IgD-negative memory B cell (primary cell): Measurements from ENCODE around the gene SLC26A3. TPM values are rescaled to one million over a fixed set of nuclear protein-coding genes. Genes with fewer than 3 reads are reported as not detected.

Source experiments
- H3K27ac Mint-ChIP-seq, 3 donors: one replicate each; pipeline ENCODE4 v1.8.0; 2020 to 2022; ENCODE audit warnings: mild to moderate bottlenecking in 3 of 3, mixed read lengths in 3 of 3, moderate library complexity in 1 of 3
- H3K27me3 Mint-ChIP-seq: one replicate; pipeline ENCODE4 v1.8.0; 2021; ENCODE audit warnings: mixed read lengths
- H3K36me3 Mint-ChIP-seq: one replicate; pipeline ENCODE4 v1.8.0; 2020; ENCODE audit warnings: mild to moderate bottlenecking, mixed read lengths
- H3K4me1 Mint-ChIP-seq, 3 donors: one replicate each; pipeline ENCODE4 v1.8.0; 2020 to 2022; ENCODE audit warnings: mixed read lengths in 3 of 3, mild to moderate bottlenecking in 1 of 3
- H3K4me3 Mint-ChIP-seq, 4 donors: one replicate each; pipeline ENCODE4 v1.8.0; 2020 to 2022; ENCODE audit warnings: mild to moderate bottlenecking in 4 of 4, mixed read lengths in 4 of 4, moderate library complexity in 3 of 4
- H3K9me3 Mint-ChIP-seq, 3 donors: one replicate each; pipeline ENCODE4 v1.8.0; 2020 to 2021; ENCODE audit warnings: mixed read lengths in 3 of 3, mild to moderate bottlenecking in 1 of 3
- polyA plus RNA-seq: library from polyadenylated mRNA; unstranded; fragments of 300-500 nt; fragmentation: Illumina TruSeq; gene quantifications from one replicate; pipeline ENCODE4 v1.2.3, GENCODE V29; 2021

SLC26A3 gene
- polyA plus RNA-seq, 1 donor from 2014 or later = not detected

GRCh38 chr7:107744345-107744750 lies 58.7 kb downstream of the SLC26A3 start:
- H3K36me3 Mint-ChIP-seq = no peaks in the 10 kb centered on the region
- H3K9me3 Mint-ChIP-seq = no peaks in the 10 kb centered on the region
- H3K4me1 Mint-ChIP-seq = peaks cover 41 to 47% (median 42%) of the 10 kb centered on the region in 3 donors
- H3K4me3 Mint-ChIP-seq = peak overlapping the region; percentile 97 to 100 (median 98)
- no peaks in the 10 kb centered on the region for H3K27me3 Mint-ChIP-seq
- H3K27ac Mint-ChIP-seq = peak overlapping the region; percentile 96 to 100 (median 97)

- peaks cover 40 to 43% (median 40%) of the 10 kb centered on the region in 3 donors for H3K4me1 Mint-ChIP-seq
- no peaks in the 10 kb centered on the region for H3K9me3 Mint-ChIP-seq
- H3K27me3 Mint-ChIP-seq = no peaks in the 10 kb centered on the region
- H3K4me3 Mint-ChIP-seq = peak within 1 kb of the TSS; percentile 97 to 100 (median 98)
- H3K36me3 Mint-ChIP-seq = no peaks in the 10 kb centered on the region
- peak within 1 kb of the TSS; percentile 96 to 100 (median 97) for H3K27ac Mint-ChIP-seq
Observed at GRCh38 chr7:107743567-107744344, 59.3 kb downstream of the SLC26A3 start, which contains the start of gene CBLL1. TSS of gene CBLL1 (plus strand) at chr7:107744142. CDS start at chr7:107744164, 22 bp downstream.

- peak overlapping the region; percentile 96 to 100 (median 97) for H3K27ac Mint-ChIP-seq
- no peaks in the 10 kb centered on the region for H3K9me3 Mint-ChIP-seq
- H3K36me3 Mint-ChIP-seq = no peaks in the 10 kb centered on the region
- H3K4me1 Mint-ChIP-seq = peaks cover 34 to 39% (median 36%) of the 10 kb centered on the region in 3 donors
- H3K27me3 Mint-ChIP-seq = no peaks in the 10 kb centered on the region
- H3K4me3 Mint-ChIP-seq = peak overlapping the region; percentile 97 to 100 (median 98)
Observed at GRCh38 chr7:107742678-107743566, 60.1 kb downstream of the SLC26A3 start.

- Mint-ChIP-seq H3K9me3 (no peaks in the 10 kb centered on the region), H3K4me3 (no peak overlapping the region), H3K4me1 (peaks cover 0 to 1% (median 0%) of the 10 kb centered on the region in 3 donors), H3K27me3 (peaks cover 2% of the 10 kb centered on the region), H3K27ac (peak overlapping the region in 1 of 3 donors; percentile 18), H3K36me3 (no peaks in the 10 kb centered on the region)
Observed at GRCh38 chr7:107728276-107728675, 74.7 kb downstream of the SLC26A3 start.

DNA sequence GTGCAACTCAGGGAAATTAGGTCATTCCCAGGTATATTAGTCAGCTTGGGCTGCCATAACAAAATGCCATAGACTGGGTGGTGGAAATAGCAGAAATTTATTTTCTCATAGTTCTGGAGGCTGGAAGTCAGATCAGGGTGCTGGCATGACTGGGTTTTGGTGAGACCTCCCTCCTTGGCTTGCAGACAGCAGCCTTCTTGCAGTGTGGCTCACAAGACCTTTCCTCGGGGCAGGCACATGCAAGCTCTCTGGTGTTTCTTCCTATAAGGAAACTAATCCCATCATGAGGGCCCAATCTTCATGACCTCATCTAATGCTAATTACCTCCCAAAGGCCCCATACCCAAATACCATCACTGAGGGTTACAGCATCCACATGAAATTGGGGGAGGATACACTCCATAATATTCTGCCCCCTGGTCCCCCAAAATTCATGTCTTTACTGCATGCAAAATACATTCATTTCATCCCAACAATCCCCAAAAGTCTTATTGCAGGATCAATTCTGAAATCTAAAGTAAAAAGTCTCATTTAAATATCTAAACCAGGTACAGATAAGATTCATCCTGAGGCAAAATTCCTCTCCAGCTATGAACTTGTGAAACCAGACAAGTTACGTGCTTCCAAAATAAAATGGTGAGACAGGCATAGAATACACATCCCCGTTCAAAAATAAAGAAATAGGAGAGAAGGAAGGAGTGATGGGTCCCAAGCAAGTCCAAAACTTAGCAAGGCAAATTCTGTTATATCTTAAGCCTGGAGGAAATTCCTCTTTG lies 76.5 kb downstream of the SLC26A3 start:
- Mint-ChIP-seq H3K9me3 (no peaks in the 10 kb centered on the region), H3K36me3 (no peaks in the 10 kb centered on the region), H3K4me3 (no peak overlapping the region), H3K27me3 (peaks cover 2% of the 10 kb centered on the region), H3K27ac (peak overlapping the region in 1 of 3 donors; percentile 34), H3K4me1 (peaks cover 0 to 1% (median 0%) of the 10 kb centered on the region in 3 donors)

GRCh38 chr7:107725138-107725740 lies 77.8 kb downstream of the SLC26A3 start:
- H3K4me3 Mint-ChIP-seq = no peak overlapping the region
- peaks cover 0 to 1% (median 0%) of the 10 kb centered on the region in 3 donors for H3K4me1 Mint-ChIP-seq
- H3K27ac Mint-ChIP-seq = no peak overlapping the region
- H3K36me3 Mint-ChIP-seq = no peaks in the 10 kb centered on the region
- peaks cover 2% of the 10 kb centered on the region for H3K27me3 Mint-ChIP-seq
- no peaks in the 10 kb centered on the region for H3K9me3 Mint-ChIP-seq

DNA sequence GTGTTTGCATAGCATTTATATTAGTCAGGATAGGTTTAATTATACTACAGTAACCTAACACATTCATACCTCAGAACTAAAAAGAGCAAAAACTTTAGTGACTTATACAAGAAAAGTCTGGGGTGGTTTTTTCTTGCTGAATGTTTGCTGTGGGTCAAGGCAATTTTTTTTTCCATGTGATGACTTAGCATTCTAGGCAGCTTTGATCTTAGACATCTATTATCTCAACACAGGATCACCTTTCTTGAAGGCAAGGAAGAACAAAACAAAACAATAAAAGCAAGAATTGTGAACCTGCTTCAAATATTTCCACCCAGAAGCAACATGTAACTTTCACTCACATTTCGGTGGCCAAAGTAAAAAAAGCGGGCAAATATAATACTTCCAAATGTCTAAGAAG lies 79.8 kb downstream of the SLC26A3 start:
- Mint-ChIP-seq H3K9me3 (no peaks in the 10 kb centered on the region), H3K4me3 (no peak overlapping the region), H3K27me3 (no peaks in the 10 kb centered on the region), H3K27ac (no peak overlapping the region), H3K36me3 (no peaks in the 10 kb centered on the region), H3K4me1 (peaks cover 0 to 1% (median 0%) of the 10 kb centered on the region in 3 donors)

- H3K9me3 Mint-ChIP-seq = no peaks in the 10 kb centered on the region
- no peaks in the 10 kb centered on the region for H3K27me3 Mint-ChIP-seq
- H3K36me3 Mint-ChIP-seq = no peaks in the 10 kb centered on the region
- peaks cover 0 to 1% (median 0%) of the 10 kb centered on the region in 3 donors for H3K4me1 Mint-ChIP-seq
- H3K27ac Mint-ChIP-seq = no peak overlapping the region
- H3K4me3 Mint-ChIP-seq = no peak overlapping the region
Observed at GRCh38 chr7:107721286-107721685, 81.7 kb downstream of the SLC26A3 start.

DNA sequence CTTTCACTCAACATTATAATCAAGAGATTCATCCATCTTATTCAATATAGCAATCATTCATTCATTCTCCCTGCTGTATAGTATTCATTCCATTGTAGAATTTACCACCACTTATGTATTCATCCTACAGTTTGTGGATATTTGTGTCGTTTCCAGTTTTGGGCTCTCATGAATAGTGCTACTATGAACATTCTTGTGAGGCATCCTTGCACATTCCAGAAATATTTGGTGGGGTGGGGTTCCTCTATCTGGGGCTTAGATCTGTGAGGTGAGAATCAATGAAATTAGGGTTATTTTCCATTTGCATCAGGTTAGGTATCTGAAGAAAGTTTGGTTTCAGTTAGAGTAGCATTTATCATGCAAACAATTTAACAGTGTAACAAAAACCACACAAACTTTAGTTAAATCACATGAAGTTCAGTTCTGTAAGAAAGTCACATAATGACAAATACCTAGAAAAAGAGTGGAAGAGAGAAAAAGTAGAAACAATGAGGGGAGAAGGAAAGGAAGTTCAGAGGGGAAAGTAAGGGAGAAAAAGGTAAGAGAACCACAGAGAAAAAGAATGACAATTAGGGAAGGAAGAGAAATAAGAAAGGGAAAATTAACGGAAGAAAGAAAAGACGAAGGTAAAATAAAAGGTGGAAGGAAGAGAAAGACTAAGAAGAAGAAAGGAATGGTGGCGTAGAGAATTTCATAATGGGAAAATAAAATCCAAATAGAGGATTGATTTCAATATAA lies 84.4 kb downstream of the SLC26A3 start:
- Mint-ChIP-seq H3K27ac (peak overlapping the region in 1 of 3 donors; percentile 13), H3K36me3 (no peaks in the 10 kb centered on the region), H3K4me1 (no peaks in the 10 kb centered on the region), H3K27me3 (no peaks in the 10 kb centered on the region), H3K9me3 (no peaks in the 10 kb centered on the region), H3K4me3 (no peak overlapping the region)

GRCh38 chr7:107715531-107715930 lies 87.5 kb downstream of the SLC26A3 start:
- no peak overlapping the region for H3K27ac Mint-ChIP-seq
- H3K9me3 Mint-ChIP-seq = no peaks in the 10 kb centered on the region
- H3K4me3 Mint-ChIP-seq = no peak overlapping the region
- H3K36me3 Mint-ChIP-seq = no peaks in the 10 kb centered on the region
- H3K4me1 Mint-ChIP-seq = no peaks in the 10 kb centered on the region
- H3K27me3 Mint-ChIP-seq = no peaks in the 10 kb centered on the region

Other genes starting within 250 kb of the SLC26A3 start
- 27.3 TPM for gene COG5, start 239.3 kb downstream of the SLC26A3 start, polyA plus RNA-seq
- gene DUS4L, start 239.3 kb downstream of the SLC26A3 start, polyA plus RNA-seq = 5.9 TPM
- gene BCAP29, start 223.0 kb downstream of the SLC26A3 start, polyA plus RNA-seq = 43.6 TPM
- gene SLC26A4, start 142.4 kb downstream of the SLC26A3 start, polyA plus RNA-seq = not detected
- gene CBLL1, start 59.1 kb downstream of the SLC26A3 start, polyA plus RNA-seq = 74.9 TPM
- 45.2 TPM for gene DLD, start 88.0 kb upstream of the SLC26A3 start, polyA plus RNA-seq
- not detected for gene LAMB1, start 199.9 kb upstream of the SLC26A3 start, polyA plus RNA-seq